Cerebellar nuclear complex (tissue), 1 donor: ENCODE data around the gene MGAM2.

Experiments
- DNase-seq, 2 experiments: peaks; one replicate each; lab custom pipeline; 2025; lab: John Stamatoyannopoulos, UW

Gene MGAM2

DNA sequence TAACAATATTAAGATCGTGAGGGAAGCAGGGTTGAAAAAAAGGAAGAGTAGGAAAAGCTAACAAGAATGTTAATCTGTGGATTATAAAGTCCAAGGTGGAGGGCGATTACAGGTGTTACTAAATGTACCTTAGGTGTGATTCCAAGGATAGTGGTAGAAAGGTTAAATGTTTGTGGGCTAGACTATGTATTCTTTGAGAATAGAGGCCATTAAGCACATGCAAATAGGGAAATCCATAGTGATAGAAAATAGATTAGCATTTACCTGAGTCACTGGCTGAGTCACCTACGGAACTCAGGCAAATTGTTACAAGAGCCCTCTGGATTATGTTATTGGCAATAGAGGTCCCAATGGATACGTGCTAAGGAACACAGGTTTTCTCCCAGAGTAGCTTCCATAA, 9.0 kb downstream of the MGAM2 start:
- DNase-seq, result no peak

DNA sequence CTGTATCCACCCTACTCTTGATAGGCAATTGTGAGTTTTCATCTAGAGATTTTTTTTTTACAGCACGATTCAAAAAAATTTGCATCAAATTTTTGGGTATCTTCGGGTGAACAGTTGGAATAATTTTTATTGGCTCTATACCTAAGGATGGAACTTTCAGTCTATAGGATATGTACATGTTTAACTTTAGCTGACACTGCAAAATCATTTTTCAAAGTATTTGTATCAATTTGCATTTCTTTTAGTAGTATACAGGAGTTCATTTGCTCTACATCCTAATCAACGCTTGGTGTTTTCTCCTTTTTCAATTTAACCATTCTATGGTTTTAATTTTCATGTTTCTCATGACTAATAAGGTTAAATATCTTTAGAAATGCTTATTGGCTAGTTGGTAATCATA, 11.7 kb downstream of the MGAM2 start:
- DNase-seq, result no peak

- DNase-seq, result no peak
Measured at GRCh38 chr7:142125256-142125955, 13.9 kb downstream of the MGAM2 start.

GRCh38 chr7:142130267-142130666, 18.7 kb downstream of the MGAM2 start:
- no peak for DNase-seq

DNA sequence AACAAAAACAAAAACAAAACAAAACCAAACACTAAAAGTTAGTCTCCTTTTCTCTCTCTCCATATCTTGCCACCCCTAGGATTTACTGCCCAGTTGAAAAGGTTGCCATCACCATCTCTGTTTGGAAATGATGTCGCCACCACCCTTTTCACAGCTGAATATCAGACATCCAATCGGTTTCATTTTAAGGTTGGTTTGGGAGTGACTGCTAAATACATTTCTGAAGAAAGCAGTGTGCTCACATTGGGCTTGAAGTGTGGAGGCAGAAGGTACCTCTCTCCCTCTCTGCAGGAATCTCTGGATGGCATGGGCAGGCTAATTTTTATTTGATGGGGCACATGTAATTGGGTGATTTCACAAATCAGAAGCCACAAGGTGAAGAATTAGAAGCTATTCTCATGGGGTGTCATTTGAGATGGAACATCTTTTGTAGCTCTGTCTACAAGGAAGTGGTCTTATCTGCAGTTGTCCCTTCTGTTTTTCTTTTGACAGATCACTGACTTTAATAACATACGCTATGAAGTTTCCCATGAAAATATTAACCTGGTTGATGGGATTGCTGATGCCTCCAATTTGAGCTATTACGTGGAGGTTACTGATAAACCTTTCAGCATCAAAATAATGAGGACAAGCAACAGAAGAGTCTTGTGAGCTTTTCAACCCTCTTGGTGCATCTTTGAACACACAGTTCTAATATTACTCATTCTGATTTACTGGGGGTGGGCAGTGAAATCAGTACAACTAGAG, 20.1 kb downstream of the MGAM2 start:
- no peak for DNase-seq

GRCh38 chr7:142133731-142134148, 22.2 kb downstream of the MGAM2 start:
- DNase-seq, result no peak

DNA sequence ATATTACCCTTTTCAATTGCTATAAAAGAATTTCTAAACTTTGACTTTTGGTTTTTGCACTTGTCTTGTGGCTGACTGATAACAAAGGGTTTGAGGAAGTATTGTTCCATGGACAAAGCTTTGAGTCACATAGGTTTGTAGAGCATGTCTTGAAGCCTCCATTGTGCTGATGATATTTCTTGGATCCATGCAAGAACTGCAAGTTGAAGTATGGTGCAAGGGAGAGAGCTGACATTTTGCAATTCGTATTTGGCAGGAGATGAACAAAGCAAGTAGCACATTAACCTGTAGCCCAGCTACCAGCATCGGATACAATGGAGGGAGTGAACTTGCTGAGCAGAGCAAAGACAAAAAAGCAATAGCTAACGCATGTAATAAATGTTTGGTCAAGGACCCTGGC, 23.4 kb downstream of the MGAM2 start:
- no peak for DNase-seq

DNA sequence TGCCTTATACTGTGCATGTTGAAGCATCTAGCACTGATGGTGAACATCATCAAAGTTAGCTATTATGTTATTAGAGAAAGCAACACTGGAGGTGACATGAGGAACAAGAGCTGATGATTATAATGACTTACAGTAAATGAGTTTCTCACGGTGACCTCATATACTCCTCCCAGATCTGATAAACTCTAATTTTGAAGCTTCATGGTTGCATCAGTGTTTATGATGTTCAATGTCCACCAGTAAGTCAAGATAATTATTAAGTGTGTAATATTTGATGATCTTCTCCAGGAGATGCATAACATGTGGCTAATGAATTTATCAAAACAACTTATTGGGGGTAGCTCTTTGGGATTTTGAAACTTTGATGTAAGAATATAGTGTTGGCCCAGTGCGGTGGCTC, 27.5 kb downstream of the MGAM2 start:
- no peak for DNase-seq

GRCh38 chr7:142139597-142140400, 28.3 kb downstream of the MGAM2 start:
- DNase-seq, result no peak

DNA sequence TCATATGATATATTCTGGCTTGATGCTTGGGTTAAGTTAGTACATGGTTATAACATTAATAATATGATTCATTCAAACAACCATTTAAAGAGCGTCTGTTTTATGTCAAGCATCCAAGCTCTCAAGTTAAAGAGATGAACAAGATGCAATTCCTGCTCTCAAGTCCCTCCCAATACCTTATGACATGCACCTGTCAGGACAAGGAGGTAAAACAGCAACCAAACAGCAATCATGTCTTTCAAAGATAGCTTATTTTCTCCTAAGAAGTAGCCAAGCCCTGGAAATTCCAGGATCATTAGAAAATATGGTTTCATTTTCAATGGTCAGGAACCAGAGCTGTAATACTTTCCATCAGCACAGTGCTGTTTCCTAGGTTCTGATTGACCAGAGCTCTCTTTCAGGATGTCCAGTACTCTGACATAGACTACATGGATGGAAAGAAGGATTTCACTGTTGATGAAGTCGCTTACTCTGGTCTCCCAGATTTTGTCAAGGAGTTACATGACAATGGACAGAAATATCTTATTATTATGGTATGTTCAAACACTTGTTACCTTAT, 29.0 kb downstream of the MGAM2 start:
- no peak for DNase-seq

- DNase-seq, result no peak
Measured at GRCh38 chr7:142142702-142143101, 31.2 kb downstream of the MGAM2 start.

DNA sequence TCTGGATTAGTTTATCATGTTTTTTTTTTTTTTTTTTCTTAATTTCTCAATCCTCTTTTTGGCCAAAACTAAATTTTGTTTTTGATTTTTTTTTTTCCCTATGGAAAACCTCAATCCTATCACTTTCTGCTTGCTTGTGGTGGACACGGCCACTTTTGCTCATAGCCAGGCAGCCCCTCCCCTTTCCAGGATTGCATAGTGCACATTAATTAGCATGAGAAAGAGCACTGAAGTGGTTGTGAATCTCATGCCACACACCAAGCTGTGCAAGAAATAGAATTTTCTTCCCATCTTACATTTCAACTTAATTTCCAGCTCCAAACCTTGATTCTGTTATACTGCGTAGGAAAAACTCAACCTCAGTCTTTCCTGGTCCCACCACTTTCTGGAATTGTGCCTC, 34.6 kb downstream of the MGAM2 start:
- DNase-seq, result no peak

DNA sequence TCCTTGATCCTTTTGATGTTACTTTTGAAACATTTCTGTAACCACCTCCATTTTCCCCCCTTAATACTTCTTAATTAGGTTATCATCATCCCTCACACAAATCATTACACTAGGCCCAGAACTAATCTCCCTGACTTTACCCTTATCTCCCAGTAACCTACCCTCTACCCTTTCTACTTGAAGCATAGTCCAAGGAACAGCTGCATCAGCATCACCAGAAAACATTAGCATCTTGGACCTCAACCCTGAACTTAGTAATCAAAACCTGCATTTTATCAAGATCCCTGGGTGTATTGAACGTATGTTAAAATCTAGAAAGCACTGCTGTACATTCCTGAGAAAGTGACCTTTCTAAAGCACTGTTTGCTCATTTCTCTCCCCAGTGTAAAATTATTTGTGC, 38.8 kb downstream of the MGAM2 start:
- no peak for DNase-seq

- no peak for DNase-seq
Measured at GRCh38 chr7:142150869-142151268, 39.4 kb downstream of the MGAM2 start.

- DNase-seq, result no peak
Measured at GRCh38 chr7:142152076-142152475, 40.6 kb downstream of the MGAM2 start.

- no peak for DNase-seq
Measured at GRCh38 chr7:142153400-142153799, 41.9 kb downstream of the MGAM2 start.

GRCh38 chr7:142158736-142159496, 47.4 kb downstream of the MGAM2 start:
- no peak for DNase-seq

DNA sequence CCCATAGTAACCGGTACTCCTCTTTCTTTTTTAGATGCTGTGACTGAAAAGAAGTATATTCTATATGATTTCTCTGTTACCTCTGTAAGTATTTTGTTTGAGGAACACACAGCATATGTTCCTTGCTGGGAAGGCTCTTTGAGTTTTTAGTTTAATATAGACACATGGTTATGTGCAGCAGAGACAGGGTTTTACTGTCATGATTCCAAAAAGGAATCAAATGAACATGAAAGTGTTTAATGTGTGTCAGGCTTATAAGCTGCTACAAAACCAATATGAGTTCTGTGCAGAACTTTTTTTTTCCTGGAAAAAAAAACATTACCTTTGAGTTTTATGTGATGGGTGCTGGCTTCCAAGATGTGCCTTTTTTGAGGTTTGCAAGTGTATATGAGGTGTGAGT, 50.4 kb downstream of the MGAM2 start:
- DNase-seq, result no peak

DNA sequence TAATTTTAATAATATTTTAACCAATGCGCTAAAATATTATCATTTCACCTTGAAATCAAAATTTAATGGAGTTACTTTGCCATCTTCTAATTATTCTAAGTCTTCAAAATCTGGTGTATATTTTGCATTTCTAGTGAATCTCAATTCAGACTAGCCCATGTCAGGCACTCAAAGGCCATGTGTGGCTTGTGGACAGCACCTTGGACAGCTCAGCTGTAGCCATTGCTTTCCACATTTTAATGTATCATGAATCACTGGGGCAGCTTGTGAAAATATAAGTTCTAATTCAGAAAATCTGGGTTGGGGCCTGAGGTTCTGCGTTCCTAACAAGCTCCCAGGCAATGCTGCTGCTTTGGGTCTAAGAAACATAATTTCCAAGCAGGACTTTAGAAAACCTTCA, 57.2 kb downstream of the MGAM2 start:
- DNase-seq, result no peak

- DNase-seq, result no peak
Measured at GRCh38 chr7:142172932-142173331, 61.4 kb downstream of the MGAM2 start.

DNA sequence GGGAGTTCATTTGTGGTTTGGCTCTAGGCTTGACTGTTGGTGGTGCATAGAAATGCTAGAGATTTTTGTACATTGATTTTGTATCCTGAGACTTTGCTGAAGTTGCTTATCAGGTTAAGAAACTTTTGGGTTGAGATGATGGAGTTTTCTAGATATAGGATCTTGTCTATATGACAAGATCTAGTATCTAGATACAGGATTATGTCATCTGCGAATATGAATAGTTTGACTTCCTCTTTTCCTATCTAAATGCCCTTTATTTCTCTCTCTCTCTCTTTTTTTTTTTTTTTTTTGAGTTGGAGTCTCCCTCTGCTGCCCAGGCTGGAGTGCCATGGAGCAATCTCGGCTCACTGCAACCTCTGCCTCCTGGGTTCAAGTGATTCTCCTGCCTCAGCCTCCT, 62.9 kb downstream of the MGAM2 start:
- DNase-seq, result no peak

GRCh38 chr7:142175594-142175993, 64.1 kb downstream of the MGAM2 start:
- no peak for DNase-seq
